KMS-11 (cell line): ENCODE data around the gene TMEM107.

ENCODE experiments used
- H2AFZ ChIP-seq: fragments of 200-600 bp; sonication (generic); 2 replicates; pipeline ENCODE4 v1.6.1; 2016; ENCODE audit warnings: antibody characterized with exemption, mixed run types, low read depth
- H3K27ac ChIP-seq: fragments of 200-600 bp; sonication (generic); 2 replicates; pipeline ENCODE4 v1.6.1; 2016; ENCODE audit warnings: mild to moderate bottlenecking, mixed run types
- H3K27me3 ChIP-seq: fragments of 200-600 bp; sonication (generic); 2 replicates; pipeline ENCODE4 v1.6.1; 2017; ENCODE audit warnings: mild to moderate bottlenecking, low read depth, mixed run types, moderate library complexity; ENCODE audit not compliant: insufficient read depth
- H3K36me3 ChIP-seq: fragments of 200-600 bp; sonication (generic); 2 replicates; pipeline ENCODE4 v1.6.1; 2017; ENCODE audit warnings: mild to moderate bottlenecking, mixed run types; ENCODE audit not compliant: insufficient read depth
- H3K4me1 ChIP-seq: fragments of 200-600 bp; sonication (generic); 2 replicates; pipeline ENCODE4 v1.6.1; 2016; ENCODE audit warnings: mild to moderate bottlenecking, low read depth, mixed run types; ENCODE audit not compliant: poor library complexity, severe bottlenecking
- H3K4me2 ChIP-seq: fragments of 200-600 bp; sonication (generic); 2 replicates; pipeline ENCODE4 v1.7.0; 2016; ENCODE audit warnings: mild to moderate bottlenecking, mixed run types
- H3K4me3 ChIP-seq: fragments of 200-600 bp; sonication (generic); IDR thresholded peaks from 2 replicates; pipeline ENCODE4 v1.6.1; 2017; ENCODE audit warnings: low read depth, low read length, mixed read lengths; ENCODE audit not compliant: insufficient read depth
- H3K79me2 ChIP-seq: fragments of 200-600 bp; sonication (generic); 2 replicates; pipeline ENCODE4 v1.6.1; 2016; ENCODE audit warnings: low read depth, mixed run types; ENCODE audit not compliant: insufficient read depth
- H3K9ac ChIP-seq: fragments of 200-600 bp; sonication (generic); 2 replicates; pipeline ENCODE4 v1.6.1; 2016; ENCODE audit warnings: mild to moderate bottlenecking, mixed run types
- H4K20me1 ChIP-seq: fragments of 200-600 bp; sonication (generic); 2 replicates; pipeline ENCODE4 v1.6.1; 2016; ENCODE audit warnings: mild to moderate bottlenecking, mixed run types; ENCODE audit not compliant: insufficient read depth
- CTCF ChIP-seq: fragments of 200-600 bp; sonication (generic); conservative IDR thresholded peaks from 2 replicates; pipeline ENCODE4 v1.6.1; 2017; ENCODE audit warnings: low read depth, mild to moderate bottlenecking, antibody characterized with exemption, low read length, moderate library complexity, mixed read lengths

Gene TMEM107

GRCh38 chr17:8186446-8186786, 10.2 kb upstream of the TMEM107 start:
- TF ChIP-seq CTCF, result no peak
- H3K27ac ChIP-seq, result peak overlapping the region; percentile 76
- peak overlapping the region; percentile 17; the same call in 1 of the 2 replicates for H3K4me2 ChIP-seq
- H3K9ac ChIP-seq, result peak overlapping the region; percentile 41; the same call in 1 of the 2 replicates
- H2AFZ ChIP-seq, result peak overlapping the region; percentile 87
- H3K36me3 ChIP-seq, result no peaks in the 10 kb centered on the region
- H4K20me1 ChIP-seq, result no peaks in the 10 kb centered on the region
- peaks cover 9% of the 10 kb centered on the region for H3K4me1 ChIP-seq
- no peaks in the 10 kb centered on the region for H3K79me2 ChIP-seq
- no peak overlapping the region for H3K4me3 ChIP-seq
- H3K27me3 ChIP-seq, result no peaks in the 10 kb centered on the region

- Histone ChIP-seq H2AFZ (peak overlapping the region; percentile 87), H4K20me1 (no peaks in the 10 kb centered on the region), H3K36me3 (no peaks in the 10 kb centered on the region), H3K79me2 (no peaks in the 10 kb centered on the region), H3K4me1 (peaks cover 7% of the 10 kb centered on the region), H3K27me3 (no peaks in the 10 kb centered on the region), H3K27ac (peak overlapping the region; percentile 76), H3K9ac (peak overlapping the region; percentile 41; the same call in 1 of the 2 replicates), H3K4me3 (no peak overlapping the region), H3K4me2 (peak overlapping the region; percentile 38; the same call in 1 of the 2 replicates)
- no peak for TF ChIP-seq CTCF
Measured at GRCh38 chr17:8185582-8186445, 9.6 kb upstream of the TMEM107 start.

GRCh38 chr17:8176998-8177731, 985 bp upstream of the TMEM107 start:
- H3K36me3 ChIP-seq, result no peaks in the 10 kb centered on the region
- H3K4me3 ChIP-seq, result no peak overlapping the region
- no peaks in the 10 kb centered on the region for H3K4me1 ChIP-seq
- H3K79me2 ChIP-seq, result no peaks in the 10 kb centered on the region
- H3K27ac ChIP-seq, result no peak overlapping the region
- H4K20me1 ChIP-seq, result no peaks in the 10 kb centered on the region
- H2AFZ ChIP-seq, result peak overlapping the region; percentile 47; the same call in 1 of the 2 replicates
- TF ChIP-seq CTCF, result no peak
- peak overlapping the region; percentile 18; the same call in 1 of the 2 replicates for H3K9ac ChIP-seq
- H3K27me3 ChIP-seq, result no peaks in the 10 kb centered on the region
- peak overlapping the region; percentile 29; the same call in 1 of the 2 replicates for H3K4me2 ChIP-seq

- no peaks in the 10 kb centered on the region for H4K20me1 ChIP-seq
- H3K4me2 ChIP-seq, result 0 out of 2 replicates have a peak overlapping the region, but pooled peaks have one; percentile 29
- H3K79me2 ChIP-seq, result no peaks in the 10 kb centered on the region
- no peak for TF ChIP-seq CTCF
- H3K36me3 ChIP-seq, result no peaks in the 10 kb centered on the region
- no peaks in the 10 kb centered on the region for H3K27me3 ChIP-seq
- H2AFZ ChIP-seq, result no peak overlapping the region; the same call in 1 of the 2 replicates
- no peak overlapping the region for H3K27ac ChIP-seq
- no peak overlapping the region for H3K4me3 ChIP-seq
- no peaks in the 10 kb centered on the region for H3K4me1 ChIP-seq
- H3K9ac ChIP-seq, result no peak overlapping the region; the same call in 1 of the 2 replicates
Measured at GRCh38 chr17:8175795-8176196, 384 bp downstream of the TMEM107 start.
